PFSK-1 (cell line): ENCODE results near the gene MCTP1.

ENCODE experiments used
- FOXP2 ChIP-seq: optimal IDR thresholded peaks from 2 replicates; pipeline ENCODE3; 2011; ENCODE audit warnings: borderline replicate concordance, control low read depth, inconsistent platforms; ENCODE audit not compliant: insufficient read depth; ENCODE audit errors: extremely low read length, extremely low read depth
- POLR2AphosphoS5 ChIP-seq: IDR thresholded peaks from 2 replicates; pipeline ENCODE4 v1.6.1; 2012; ENCODE audit warnings: low read depth, mild to moderate bottlenecking, control low read depth, low read length, moderate library complexity
- SIN3A ChIP-seq: IDR thresholded peaks from 2 replicates; pipeline ENCODE4 v1.6.1; 2012; ENCODE audit warnings: mild to moderate bottlenecking, low read length, moderate library complexity, borderline replicate concordance; ENCODE audit not compliant: insufficient read depth
- TAF1 ChIP-seq: IDR thresholded peaks from 2 replicates; pipeline ENCODE4 v1.6.1; 2012; ENCODE audit warnings: low read length, control low read depth, borderline replicate concordance; ENCODE audit not compliant: insufficient read depth
- TF ChIP-seq, protein P1 (sequence below), 2 experiments: IDR thresholded peaks; 2 replicates each; pipeline versions ENCODE4 v1.6.1 to v1.8.0; 2011 to 2012; ENCODE audit warnings: low read depth in 2 of 2, low read length in 2 of 2, control low read depth in 1 of 2, inconsistent platforms in 1 of 2, mild to moderate bottlenecking in 1 of 2, moderate library complexity in 1 of 2; ENCODE audit not compliant: insufficient read depth in 1 of 2

Gene MCTP1

GRCh38 chr5:94658272-94658671 lies 626.6 kb downstream of the MCTP1 start:
- TF ChIP-seq TAF1, result no peak
- TF ChIP-seq, protein P1, sequence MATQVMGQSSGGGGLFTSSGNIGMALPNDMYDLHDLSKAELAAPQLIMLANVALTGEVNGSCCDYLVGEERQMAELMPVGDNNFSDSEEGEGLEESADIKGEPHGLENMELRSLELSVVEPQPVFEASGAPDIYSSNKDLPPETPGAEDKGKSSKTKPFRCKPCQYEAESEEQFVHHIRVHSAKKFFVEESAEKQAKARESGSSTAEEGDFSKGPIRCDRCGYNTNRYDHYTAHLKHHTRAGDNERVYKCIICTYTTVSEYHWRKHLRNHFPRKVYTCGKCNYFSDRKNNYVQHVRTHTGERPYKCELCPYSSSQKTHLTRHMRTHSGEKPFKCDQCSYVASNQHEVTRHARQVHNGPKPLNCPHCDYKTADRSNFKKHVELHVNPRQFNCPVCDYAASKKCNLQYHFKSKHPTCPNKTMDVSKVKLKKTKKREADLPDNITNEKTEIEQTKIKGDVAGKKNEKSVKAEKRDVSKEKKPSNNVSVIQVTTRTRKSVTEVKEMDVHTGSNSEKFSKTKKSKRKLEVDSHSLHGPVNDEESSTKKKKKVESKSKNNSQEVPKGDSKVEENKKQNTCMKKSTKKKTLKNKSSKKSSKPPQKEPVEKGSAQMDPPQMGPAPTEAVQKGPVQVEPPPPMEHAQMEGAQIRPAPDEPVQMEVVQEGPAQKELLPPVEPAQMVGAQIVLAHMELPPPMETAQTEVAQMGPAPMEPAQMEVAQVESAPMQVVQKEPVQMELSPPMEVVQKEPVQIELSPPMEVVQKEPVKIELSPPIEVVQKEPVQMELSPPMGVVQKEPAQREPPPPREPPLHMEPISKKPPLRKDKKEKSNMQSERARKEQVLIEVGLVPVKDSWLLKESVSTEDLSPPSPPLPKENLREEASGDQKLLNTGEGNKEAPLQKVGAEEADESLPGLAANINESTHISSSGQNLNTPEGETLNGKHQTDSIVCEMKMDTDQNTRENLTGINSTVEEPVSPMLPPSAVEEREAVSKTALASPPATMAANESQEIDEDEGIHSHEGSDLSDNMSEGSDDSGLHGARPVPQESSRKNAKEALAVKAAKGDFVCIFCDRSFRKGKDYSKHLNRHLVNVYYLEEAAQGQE (IDR thresholded peaks at IDR 0.05; ENCODE audit: insufficient read depth in 1 of 2, low read depth in 2 of 2, low read length in 2 of 2), result no peak
- TF ChIP-seq FOXP2, result no peak
- no peak for TF ChIP-seq SIN3A
- TF ChIP-seq POLR2AphosphoS5, result no peak
